NOMO-1 treated with dmso at 0.1 percent for 144 hours (cell line): ENCODE results near the gene MRPS15.
A peak's percentile ranks its signal among the peaks of the same experiment; 100 is the strongest.
"Not testable (repeated sequence)": the region's sequence is repeated elsewhere in the genome, so short reads cannot be mapped to it uniquely, and the experiment has no call there.

Source experiments
- DNase-seq: peaks from one replicate; lab custom pipeline; 2025; ENCODE audit not compliant: unreplicated experiment; lab: John Stamatoyannopoulos, UW

Gene MRPS15

DNA sequence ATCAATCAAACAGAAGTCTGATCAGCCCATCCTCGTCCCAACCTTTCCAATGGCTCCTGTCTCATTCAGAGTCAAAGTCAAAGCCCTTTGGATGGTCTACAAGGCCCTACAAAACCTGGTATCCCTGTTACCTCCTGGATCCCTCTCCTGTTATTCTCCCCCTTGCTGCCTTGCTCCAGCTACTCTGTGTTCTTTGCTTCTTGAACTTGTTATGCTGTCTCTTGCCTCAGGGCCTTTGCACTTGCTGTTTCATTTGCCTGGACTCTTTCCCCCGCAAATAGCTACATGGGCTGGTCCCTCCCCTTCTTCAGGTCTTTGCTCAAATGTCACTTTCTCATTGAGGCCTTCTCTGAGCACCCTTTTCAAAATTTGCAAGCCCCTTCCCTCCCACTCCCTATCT is 19.9 kb upstream of the MRPS15 start:
- DNase-seq: no peak

DNA sequence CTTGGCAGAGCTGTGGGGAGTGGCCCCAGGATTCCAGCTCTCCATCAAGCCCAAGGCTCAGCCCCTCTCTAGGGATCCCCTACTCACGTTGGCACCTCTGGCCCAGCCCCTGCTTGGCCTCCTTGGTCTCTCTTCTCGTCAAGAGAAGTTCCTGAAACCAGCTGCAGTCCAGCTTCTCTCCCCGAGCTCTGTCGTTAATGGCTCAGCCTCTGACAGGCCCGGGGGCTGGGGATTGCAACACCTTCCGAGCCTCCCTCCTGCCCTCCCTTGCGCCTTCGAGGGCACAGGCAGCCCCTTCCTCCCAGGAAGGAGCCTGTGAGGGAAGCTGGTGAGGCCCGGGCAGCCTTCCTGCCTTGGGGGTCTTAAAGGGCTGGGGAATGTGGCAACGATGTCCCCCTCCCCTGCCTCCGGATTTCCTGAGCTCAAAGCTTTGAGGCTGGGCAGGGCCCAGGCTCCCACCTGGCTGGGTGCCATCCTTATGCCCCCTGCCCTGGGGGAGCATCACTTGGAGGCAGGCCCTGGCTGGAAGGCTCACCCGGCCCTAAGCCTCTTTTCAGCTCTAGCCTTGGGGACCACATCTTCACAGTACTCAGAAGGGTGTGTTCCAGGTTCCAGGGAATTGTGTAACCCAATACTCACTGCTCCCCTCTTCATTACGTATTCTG is 18.7 kb upstream of the MRPS15 start, which contains the start of gene CSF3R:
Gene CSF3R (minus strand): TSS at position 190 of the 665 bp plus-strand sequence. CDS start 3,417 bp downstream, outside the sequence.
- peak; percentile 61 for DNase-seq

DNA sequence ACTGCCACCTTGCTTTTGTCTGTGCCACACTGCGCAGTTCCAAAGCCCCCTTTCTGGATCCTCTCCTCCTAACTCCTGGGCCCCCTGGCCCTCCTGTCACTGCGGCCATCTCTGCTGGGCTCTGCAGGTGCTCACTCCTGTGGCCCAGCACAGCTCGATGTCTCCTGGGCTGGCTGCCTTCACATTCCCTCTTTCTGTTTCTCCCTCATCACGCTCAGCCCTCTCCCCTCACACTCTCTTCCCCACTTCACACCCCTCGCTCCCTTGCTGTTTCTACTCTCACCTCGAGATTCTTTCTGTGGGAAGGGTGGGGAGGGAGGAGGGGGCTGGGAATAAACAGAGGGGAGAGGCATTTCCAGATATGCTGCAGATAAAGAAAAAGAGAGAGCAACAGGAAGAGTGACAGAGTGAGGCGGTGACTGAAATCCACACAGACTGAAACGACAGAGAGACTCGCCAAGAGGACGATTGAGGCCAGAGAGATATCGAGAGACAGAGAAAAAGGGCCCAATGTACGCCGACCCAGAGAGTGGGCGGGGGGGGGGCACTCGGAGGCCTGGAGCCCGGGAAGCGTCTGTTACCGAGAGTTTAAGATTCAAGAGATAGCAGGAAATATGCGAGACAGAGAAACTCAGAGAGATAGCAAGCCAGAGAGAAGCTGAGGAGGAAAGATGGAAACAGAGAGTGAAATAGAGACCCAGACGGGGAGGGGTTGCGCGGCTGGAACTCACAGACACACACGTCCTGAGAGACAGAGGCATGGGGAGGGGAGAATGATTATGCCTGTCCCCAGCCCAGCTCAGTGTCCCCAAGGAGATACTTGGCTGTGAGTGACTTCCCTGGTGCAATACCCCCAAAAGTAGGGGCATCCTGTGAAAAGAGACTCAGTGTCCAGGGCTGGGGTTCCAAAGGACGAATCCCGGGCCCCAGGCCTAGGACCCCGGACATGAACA is 17.9 kb upstream of the MRPS15 start:
- no peak for DNase-seq

DNA sequence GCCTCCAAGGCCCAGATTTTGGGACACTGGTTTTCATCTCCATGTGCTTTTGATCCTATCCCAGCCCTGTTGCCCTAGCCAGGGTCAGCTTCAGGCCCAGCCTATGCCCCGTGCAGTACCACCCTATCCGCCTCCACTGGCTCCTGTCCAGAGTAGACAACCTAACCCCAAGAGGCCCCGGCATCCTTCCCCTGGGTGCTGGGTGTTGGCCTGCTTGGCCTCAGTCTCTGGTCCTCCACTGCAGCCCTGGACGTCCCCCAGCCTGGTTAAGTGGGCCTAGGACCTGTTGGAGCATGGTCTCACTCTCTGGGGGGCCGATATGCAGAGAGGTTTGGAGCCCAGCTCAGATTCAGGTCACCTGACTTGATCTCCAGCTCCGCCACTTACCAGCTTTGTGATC is 16.9 kb upstream of the MRPS15 start:
- no peak for DNase-seq

DNA sequence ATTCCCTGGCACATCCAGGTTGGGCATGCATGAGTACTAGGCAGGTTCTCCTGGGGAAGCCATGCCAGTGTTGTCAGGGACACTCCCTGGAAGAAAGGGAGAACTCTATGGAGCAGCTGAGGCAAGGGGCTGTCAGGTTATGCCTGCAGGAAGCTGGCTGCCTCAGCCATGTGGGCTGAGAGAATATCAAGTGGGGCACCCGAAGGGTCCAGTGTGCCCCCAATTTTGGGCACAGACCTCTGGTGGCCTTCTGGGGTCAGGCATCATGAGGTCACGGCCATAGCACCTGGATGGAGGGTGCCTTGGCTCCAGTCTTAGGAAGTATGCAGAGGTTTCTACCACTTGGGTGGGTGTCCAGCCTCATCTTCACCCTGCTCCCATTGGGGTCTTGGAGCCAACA is 16.0 kb upstream of the MRPS15 start:
- DNase-seq: no peak

DNA sequence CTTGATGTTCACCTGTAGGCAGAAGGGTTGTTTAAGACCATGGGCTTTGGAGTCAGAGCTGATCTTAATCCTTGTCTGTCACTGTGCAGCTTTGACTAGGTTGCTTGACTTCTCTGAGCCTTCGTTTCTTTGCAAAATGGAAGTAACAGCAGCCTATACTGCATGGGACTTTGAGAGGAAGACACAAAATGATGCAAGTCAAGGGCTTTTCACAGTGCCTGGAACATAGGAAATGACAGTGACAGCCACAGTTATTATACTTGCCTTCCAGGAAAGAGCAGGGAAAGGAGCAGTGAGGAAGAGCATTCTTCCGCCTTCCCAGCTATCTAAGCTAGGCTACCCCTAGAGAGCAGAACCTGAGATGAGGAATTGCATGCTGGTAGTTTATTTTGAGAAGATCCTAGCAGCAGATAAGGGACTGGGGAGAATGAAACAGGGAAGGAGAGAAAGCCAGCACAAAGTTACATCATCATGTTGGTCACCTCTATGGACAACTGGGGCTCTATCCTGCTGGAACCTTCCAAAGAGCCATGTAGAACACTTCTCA is 15.4 kb upstream of the MRPS15 start:
- DNase-seq: no peak

DNA sequence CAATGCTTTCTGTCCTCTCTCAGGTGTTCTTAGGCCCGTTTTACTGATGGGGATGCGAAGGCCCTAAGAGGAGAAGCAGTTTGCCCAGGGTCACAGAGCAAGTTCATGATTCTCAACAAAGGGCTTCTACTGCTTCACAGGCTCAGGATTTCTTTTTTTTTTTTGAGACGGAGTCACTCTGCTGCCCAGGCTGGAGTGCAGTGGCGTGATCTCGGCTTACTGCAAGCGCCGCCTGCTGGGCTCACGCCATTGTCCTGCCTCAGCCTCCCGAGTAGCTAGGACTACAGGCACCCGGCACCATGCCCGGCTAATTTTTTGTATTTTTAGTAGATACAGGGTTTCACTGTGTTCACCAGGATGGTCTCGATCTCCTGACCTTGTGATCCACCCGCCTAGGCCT is 13.4 kb upstream of the MRPS15 start:
- not testable (repeated sequence) for DNase-seq

DNA sequence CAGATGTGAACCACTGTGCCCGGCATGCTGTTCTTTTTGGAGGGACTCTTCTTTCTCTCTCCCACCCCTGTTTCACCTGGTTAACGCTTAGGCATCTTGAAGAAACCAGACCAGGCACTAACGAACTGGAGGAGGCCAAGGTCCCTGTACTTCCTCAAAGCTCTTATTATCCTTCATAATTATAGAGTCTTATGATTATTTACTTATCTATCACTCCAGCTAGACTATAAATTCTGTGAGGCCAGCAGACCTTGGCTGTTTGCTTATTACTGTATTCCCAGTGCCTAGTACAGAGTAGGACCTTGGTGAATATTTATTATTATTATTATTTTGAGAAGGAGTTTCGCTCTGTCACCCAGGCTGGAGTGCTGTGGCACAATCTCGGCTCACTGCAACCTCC is 12.8 kb upstream of the MRPS15 start:
- no peak for DNase-seq

DNA sequence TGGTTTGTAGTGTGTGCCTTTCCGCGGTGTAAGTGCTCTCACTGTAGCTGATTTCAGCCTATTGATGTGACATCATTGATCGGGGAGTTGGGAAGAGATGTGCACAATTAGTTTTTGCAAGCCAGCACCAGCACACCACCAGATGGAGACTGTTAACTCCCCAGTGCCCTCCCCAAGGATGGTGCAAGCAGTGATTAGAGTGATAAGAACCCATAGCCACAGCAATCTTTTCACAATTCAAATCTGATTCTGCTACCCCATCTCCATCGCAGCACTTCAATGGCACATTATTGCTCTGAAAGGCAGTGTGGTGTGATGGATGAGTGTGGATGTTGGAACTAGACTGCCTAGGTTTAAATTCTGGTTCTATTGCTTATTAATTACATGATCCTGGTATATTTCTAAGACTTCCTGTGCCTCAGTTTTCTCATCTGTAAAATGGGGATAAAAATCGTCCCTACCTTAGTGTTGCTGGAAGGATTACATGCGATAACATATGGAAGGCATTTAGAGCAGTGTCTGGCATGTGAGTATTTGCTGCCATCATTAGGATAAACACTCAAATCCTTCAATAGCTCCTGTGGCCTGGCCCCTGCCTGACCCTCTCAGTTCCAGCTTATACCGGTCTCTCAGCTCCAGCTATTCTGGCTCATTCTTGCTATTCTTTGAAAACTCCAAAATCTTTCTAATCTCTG is 11.9 kb upstream of the MRPS15 start:
- DNase-seq: no peak

DNA sequence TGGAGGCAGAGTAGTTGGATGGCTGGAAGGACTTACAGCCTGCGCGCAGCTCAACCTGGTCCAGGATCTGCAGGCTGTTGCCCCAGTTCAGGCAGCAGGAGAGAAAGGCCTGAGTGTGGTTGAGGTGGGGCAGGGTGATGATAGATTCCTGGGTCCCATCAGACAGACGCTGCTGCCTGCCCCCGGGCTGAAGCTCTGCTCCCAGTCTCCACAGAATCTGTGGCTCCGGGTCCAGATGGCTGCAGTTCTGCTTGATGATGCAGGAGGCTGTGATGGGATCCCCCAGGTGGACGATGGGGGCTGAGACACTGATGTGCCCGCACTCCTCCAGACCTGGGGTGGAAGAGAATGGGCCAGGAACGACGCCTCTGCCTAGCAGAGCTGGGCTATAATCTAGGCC is 11.2 kb upstream of the MRPS15 start:
- DNase-seq: no peak

DNA sequence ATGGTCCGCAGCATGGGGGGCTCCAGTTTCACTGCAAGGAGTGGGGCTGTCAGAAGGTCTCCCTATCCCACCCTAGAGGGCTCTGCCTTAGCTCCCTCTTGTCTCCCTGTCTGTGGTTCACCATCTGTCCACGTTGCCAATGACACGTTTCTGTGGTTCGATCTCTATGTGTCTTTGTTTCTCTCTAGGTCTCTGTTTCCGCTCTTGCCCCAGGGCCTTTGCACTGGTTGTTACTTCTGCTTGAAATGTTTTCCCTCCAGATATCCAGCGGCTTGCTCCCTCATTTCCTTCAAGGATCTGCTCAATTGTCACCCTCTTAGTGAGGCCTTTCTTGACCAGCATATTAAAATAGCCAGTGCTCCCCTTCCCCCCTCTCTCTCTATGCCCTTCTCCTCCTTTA is 8.5 kb upstream of the MRPS15 start:
- no peak for DNase-seq

DNA sequence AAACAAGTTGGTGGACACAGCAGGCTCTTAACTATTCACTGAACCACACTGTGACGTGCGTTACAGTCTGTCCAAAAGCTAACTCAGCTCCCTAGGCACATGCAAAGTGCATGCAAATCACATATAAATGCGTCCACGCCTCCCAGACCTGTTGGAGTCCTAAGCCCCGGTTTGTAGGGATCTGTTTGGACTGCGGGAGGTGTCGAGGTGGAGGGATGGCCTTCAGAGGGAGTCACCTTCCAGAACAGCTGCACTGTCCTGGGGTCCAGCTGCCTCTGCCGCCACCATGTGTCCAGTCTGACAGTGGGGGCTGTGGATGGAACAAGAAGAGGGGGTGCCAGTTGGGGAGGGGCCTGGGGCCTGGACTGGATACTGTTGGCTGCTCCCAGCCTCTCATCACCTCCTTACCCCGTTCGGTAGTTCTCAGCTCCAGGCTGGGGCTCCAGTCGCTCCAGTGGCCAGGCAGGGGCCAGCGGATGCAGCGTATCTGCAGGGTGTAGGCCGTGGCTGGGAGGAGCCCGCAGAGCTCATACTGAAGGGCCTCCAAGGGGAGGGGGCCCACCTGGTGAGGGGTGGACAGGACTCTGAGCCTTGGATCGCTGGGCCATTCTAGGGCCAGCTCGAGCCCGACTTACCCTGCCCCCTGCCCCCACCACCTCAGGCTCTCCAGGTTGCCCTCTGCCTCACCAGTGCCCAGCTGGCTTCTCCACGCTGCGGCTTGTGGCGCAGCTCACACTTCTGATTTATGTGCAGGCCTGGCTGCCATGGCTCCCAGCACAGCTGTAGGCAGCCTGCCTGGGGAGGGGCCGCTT is 7.9 kb upstream of the MRPS15 start:
- DNase-seq: no peak

DNA sequence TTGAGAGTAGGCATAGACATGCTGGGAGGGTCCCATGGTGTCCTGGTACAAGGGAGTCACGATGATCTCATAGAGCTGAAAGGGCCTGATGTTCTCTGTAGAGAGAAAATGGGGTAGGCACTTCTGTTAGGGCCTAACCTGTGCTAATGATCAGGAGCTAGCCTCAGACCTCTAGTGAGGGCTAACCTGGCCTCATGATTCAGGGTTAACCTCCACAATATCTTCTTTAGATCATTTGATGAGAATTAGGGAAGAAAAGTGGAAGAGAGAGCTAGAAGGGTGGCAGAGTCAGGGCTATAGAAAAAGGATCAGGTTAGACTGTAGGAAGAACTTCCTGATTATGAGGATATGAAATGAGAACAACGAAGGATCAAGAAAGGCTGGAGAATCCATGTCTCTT is 5.0 kb upstream of the MRPS15 start:
- no peak for DNase-seq

DNA sequence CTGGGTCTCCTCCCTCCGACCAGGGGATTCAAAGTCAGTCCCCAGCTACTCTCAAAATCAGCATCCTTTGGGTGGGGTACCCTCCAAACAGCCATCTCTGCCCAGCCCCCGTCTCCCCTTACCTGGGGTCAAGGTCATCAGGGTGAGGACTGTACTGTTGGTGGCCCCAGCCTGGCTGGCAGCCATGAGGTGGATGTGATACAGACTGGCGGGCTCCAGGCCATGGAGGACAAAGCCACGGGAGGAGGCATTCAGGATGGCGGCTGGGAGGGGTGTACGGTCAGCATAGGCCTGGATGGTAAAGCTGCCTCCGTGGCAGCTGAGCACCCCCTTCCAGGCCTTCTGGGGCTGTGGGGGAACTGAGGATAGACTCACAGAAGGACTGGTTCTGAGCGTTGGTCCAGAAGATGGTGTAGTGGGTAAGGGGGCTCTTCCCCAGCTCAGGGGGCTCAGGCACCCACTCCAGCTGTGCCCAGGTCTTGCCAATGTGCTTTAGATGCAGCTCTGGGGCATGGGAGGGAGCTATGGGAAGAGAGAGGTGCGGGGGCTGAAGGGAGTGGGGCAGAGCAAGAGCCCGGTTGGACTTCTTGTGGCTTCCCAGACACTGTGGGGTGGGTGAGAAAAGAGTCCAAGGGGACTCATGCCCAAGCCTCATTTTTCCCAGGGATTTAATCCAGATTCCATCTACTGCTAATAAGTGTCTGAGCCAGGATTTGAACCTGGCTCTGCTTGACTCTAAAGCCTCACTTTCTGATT is 3.7 kb upstream of the MRPS15 start:
- no peak for DNase-seq

DNA sequence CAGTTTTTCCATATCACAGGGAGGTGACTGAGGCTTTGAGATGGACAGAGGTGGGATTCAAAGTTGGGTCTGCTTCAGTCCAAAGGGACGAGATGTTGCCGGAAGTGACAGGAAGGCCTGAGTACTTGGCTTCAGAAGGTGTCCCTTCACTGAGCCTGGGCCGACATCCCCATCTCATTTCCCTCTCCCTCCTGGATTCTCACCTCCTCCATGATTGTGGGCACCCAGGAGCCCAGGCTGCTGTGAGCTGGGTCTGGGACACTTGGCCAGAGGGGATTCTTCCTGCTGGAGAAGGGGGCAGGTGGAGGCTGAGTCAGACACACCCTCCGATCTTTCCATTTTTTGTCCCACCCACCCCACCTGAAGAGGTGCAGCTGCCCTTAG is 2.8 kb upstream of the MRPS15 start:
- DNase-seq: no peak

DNA sequence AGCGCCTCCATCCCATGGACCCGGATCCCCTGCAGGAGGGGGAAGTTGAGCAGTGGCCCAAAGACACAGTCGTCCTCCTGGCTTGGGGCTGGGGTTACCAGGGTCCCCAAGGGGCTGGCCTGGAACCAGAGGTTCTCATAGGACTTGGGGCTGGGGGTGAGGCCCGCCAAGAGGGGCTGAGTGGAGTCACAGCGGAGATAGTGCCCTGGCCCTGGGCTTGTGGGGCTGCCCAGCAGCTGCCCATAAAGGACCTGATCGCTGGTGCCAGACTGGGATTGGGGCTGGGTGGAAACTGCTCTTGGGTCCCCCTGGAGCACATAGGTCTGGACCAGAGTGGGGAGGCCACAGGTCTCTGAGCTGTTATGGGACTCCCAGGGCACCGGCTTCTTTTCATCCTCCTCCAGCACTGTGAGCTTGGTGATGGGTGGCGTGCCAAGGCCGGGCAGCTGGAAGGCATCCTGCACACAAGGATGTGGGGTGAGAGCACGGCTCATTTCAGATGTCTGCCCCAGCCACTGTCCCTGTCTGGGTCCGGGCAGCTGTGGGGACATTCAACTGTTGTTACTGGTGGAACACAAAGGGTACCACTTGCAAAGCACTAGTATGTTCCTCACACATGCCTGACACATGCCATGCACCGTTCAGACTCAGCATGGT is 2.3 kb upstream of the MRPS15 start:
- no peak for DNase-seq

DNA sequence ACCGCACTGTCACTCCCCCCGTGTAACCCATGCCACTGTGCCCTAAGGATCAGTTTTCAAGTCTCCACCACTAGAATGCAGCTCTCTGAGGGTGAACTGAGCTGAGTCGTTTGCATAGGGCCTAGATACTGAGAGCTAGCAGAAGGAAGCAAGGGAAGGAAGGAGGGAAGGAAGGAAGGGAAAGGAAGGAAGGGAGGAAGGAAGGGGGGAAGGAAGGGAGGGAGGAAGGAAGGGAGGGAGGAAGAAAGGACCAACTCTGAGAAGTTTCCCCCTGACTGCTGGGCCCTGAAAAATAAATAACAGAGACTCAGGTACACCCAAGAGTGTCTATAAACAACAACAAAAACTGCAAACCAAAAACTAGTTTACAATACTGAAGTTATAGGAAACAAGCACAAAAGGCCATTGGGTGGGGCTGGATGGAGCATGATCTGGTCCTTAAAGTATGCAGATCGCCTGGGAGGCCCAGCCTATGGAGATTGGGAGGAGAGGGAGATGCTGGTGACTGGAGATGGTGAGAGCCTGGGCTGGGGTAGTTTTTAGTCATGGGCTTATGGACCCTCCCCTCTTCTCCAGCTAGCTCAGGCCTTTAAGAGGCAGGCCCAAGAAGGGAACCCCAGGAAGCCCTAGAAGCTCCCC is 1.7 kb upstream of the MRPS15 start:
- no peak for DNase-seq

DNA sequence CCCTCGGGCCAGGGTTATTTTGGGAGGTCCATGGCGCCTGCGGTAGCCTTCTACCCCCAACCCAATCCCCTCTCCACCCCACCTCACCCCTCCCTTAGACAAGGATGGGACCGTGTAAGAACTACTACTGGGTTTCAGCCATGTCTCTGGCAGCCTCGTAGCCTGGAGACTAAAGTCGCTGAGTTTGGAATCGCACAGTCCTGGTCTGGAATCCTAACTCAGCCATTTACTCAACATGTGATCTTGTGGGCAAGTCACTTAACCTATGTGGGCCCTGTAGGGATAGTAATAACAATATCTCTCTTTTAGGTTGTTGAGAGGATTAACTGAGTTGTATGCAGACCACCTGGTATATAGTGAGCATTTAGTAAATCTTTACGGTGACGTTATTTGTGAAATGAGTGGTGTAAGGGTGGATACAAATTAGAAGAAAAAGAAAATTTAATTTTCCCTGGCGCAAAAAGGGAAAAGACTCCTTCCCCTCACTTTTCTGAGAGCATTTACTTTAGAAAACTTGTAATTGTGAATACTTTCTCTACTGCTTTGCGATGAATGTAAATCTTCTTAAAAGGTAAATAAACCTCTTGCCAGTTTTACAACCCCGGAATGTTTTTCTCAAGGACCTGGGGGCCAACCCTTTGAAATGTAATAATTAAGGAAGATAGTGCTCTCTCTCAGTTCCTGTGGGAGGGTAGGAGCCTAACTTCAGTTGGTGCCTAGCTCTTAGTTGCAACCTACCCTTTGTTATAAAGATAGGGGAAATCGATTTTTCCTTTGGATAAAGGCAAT is 615 bp upstream of the MRPS15 start:
- DNase-seq: no peak
